NCI-H2081 treated with DMSO at 0.1 percent for 48 hours (cell line): ENCODE results near the gene PGLYRP3.
"Not testable (repeated sequence)": the region's sequence is repeated elsewhere in the genome, so short reads cannot be mapped to it uniquely, and the experiment has no call there.

Experiments used
- DNase-seq: peaks from one replicate; lab custom pipeline; 2025; lab: John Stamatoyannopoulos, UW

The PGLYRP3 gene

GRCh38 chr1:153348511-153349362 is 36.0 kb upstream of the PGLYRP3 start, which contains the start of gene PGLYRP4:
PGLYRP4 (minus strand) TSS chr1:153348841; CDS start chr1:153347932, 909 bp downstream.
- DNase-seq = no peak

GRCh38 chr1:153347856-153348255 is 35.1 kb upstream of the PGLYRP3 start:
- DNase-seq = no peak

GRCh38 chr1:153347049-153347448 is 34.3 kb upstream of the PGLYRP3 start:
- not testable (repeated sequence) for DNase-seq

GRCh38 chr1:153346077-153346723 is 33.4 kb upstream of the PGLYRP3 start:
- no peak for DNase-seq

- DNase-seq = no peak
Observed at GRCh38 chr1:153345187-153346076, 32.7 kb upstream of the PGLYRP3 start.

- DNase-seq = no peak
Observed at GRCh38 chr1:153344718-153345025, 31.9 kb upstream of the PGLYRP3 start.

- no peak for DNase-seq
Observed at GRCh38 chr1:153343811-153344717, 31.3 kb upstream of the PGLYRP3 start.

GRCh38 chr1:153343040-153343681 is 30.4 kb upstream of the PGLYRP3 start:
- DNase-seq = no peak

- no peak for DNase-seq
Observed at GRCh38 chr1:153342178-153342577, 29.4 kb upstream of the PGLYRP3 start.

- DNase-seq = no peak
Observed at GRCh38 chr1:153341431-153341934, 28.7 kb upstream of the PGLYRP3 start.

- DNase-seq = no peak
Observed at GRCh38 chr1:153340356-153340755, 27.6 kb upstream of the PGLYRP3 start.

GRCh38 chr1:153339802-153340201 is 27.1 kb upstream of the PGLYRP3 start:
- DNase-seq = no peak

- DNase-seq = no peak
Observed at GRCh38 chr1:153337980-153338853, 25.5 kb upstream of the PGLYRP3 start.

- DNase-seq = no peak
Observed at GRCh38 chr1:153336650-153337049, 23.9 kb upstream of the PGLYRP3 start.

- DNase-seq = no peak
Observed at GRCh38 chr1:153333902-153334301, 21.1 kb upstream of the PGLYRP3 start.

- no peak for DNase-seq
Observed at GRCh38 chr1:153324912-153325311, 12.2 kb upstream of the PGLYRP3 start.

- no peak for DNase-seq
Observed at GRCh38 chr1:153322568-153322967, 9.8 kb upstream of the PGLYRP3 start.

GRCh38 chr1:153318145-153318544 is 5.4 kb upstream of the PGLYRP3 start:
- not testable (repeated sequence) for DNase-seq

GRCh38 chr1:153316013-153316412 is 3.3 kb upstream of the PGLYRP3 start:
- not testable (repeated sequence) for DNase-seq

GRCh38 chr1:153314388-153314787 is 1.6 kb upstream of the PGLYRP3 start:
- not testable (repeated sequence) for DNase-seq
